IPS DF 4.7 (cell line): Measurements from ENCODE around the gene RNF175.

ENCODE experiments used
- DNase-seq: peaks from one replicate; pipeline ENCODE4 v3.0.0-alpha.2; 2013; ENCODE audit warnings: low spot score; ENCODE audit errors: extremely low read depth

RNF175 gene

GRCh38 chr4:153759407-153760316, at the start of gene RNF175:
Gene RNF175 (minus strand): TSS chr4:153760024. CDS start chr4:153759862, 162 bp downstream.
- no peak for DNase-seq

- no peak for DNase-seq
Measured at GRCh38 chr4:153809307-153809706, 49.5 kb upstream of the RNF175 start.

- DNase-seq = no peak
Measured at GRCh38 chr4:153808175-153808574, 48.4 kb upstream of the RNF175 start.

GRCh38 chr4:153806073-153806472, 46.2 kb upstream of the RNF175 start:
- no peak for DNase-seq

GRCh38 chr4:153804722-153805121, 44.9 kb upstream of the RNF175 start:
- no peak for DNase-seq

GRCh38 chr4:153799694-153800074, 39.9 kb upstream of the RNF175 start:
- DNase-seq = no peak

GRCh38 chr4:153798901-153799693, 39.3 kb upstream of the RNF175 start:
- no peak for DNase-seq

- no peak for DNase-seq
Measured at GRCh38 chr4:153798420-153798819, 38.6 kb upstream of the RNF175 start.

- no peak for DNase-seq
Measured at GRCh38 chr4:153794006-153794405, 34.2 kb upstream of the RNF175 start.

GRCh38 chr4:153792618-153793247, 32.9 kb upstream of the RNF175 start:
- no peak for DNase-seq

GRCh38 chr4:153791746-153792617, 32.2 kb upstream of the RNF175 start:
- no peak for DNase-seq

GRCh38 chr4:153790962-153791551, 31.2 kb upstream of the RNF175 start:
- DNase-seq = no peak

- no peak for DNase-seq
Measured at GRCh38 chr4:153790500-153790865, 30.7 kb upstream of the RNF175 start.

GRCh38 chr4:153789741-153790499, 30.1 kb upstream of the RNF175 start:
- DNase-seq = peak; percentile 95

GRCh38 chr4:153788413-153789276, 28.8 kb upstream of the RNF175 start, which contains the start of gene SFRP2:
Gene SFRP2 (minus strand): TSS chr4:153789083. CDS start chr4:153788835, 248 bp downstream.
- DNase-seq = no peak

GRCh38 chr4:153788051-153788412, 28.2 kb upstream of the RNF175 start:
- DNase-seq = no peak

- no peak for DNase-seq
Measured at GRCh38 chr4:153787575-153787974, 27.8 kb upstream of the RNF175 start.

GRCh38 chr4:153787061-153787560, 27.3 kb upstream of the RNF175 start:
- no peak for DNase-seq
